IPS-11a (cell line): ENCODE measurements around the gene PLEKHG3.

ENCODE experiments used
- H3K4me3 ChIP-seq: one replicate; pipeline ENCODE4 v1.5.1; 2013; ENCODE audit warnings: low read depth, low read length, control low read depth

PLEKHG3 gene

GRCh38 chr14:64725879-64726584 is 21.8 kb downstream of the PLEKHG3 start:
- no peak overlapping the region for H3K4me3 ChIP-seq

- H3K4me3 ChIP-seq: no peak overlapping the region
Measured at GRCh38 chr14:64726585-64726890, 22.3 kb downstream of the PLEKHG3 start.

GRCh38 chr14:64727551-64728071 is 23.4 kb downstream of the PLEKHG3 start:
- H3K4me3 ChIP-seq: no peak overlapping the region

- no peak overlapping the region for H3K4me3 ChIP-seq
Measured at GRCh38 chr14:64728106-64728505, 23.9 kb downstream of the PLEKHG3 start.

GRCh38 chr14:64728856-64729255 is 24.6 kb downstream of the PLEKHG3 start:
- H3K4me3 ChIP-seq: no peak overlapping the region

GRCh38 chr14:64729386-64730060 is 25.3 kb downstream of the PLEKHG3 start:
- H3K4me3 ChIP-seq: no peak overlapping the region

GRCh38 chr14:64730061-64730440 is 25.8 kb downstream of the PLEKHG3 start:
- H3K4me3 ChIP-seq: no peak overlapping the region

- H3K4me3 ChIP-seq: no peak overlapping the region
Measured at GRCh38 chr14:64730681-64731080, 26.5 kb downstream of the PLEKHG3 start.

- H3K4me3 ChIP-seq: no peak overlapping the region
Measured at GRCh38 chr14:64731141-64731581, 26.9 kb downstream of the PLEKHG3 start.

GRCh38 chr14:64732066-64732465 is 27.8 kb downstream of the PLEKHG3 start:
- no peak overlapping the region for H3K4me3 ChIP-seq

- H3K4me3 ChIP-seq: no peak overlapping the region
Measured at GRCh38 chr14:64732536-64733120, 28.4 kb downstream of the PLEKHG3 start.

- no peak overlapping the region for H3K4me3 ChIP-seq
Measured at GRCh38 chr14:64733321-64733720, 29.1 kb downstream of the PLEKHG3 start.

GRCh38 chr14:64733899-64734298 is 29.7 kb downstream of the PLEKHG3 start:
- H3K4me3 ChIP-seq: no peak overlapping the region

GRCh38 chr14:64734990-64735389 is 30.8 kb downstream of the PLEKHG3 start:
- no peak overlapping the region for H3K4me3 ChIP-seq

- H3K4me3 ChIP-seq: no peak overlapping the region
Measured at GRCh38 chr14:64736271-64737169, 32.3 kb downstream of the PLEKHG3 start.

GRCh38 chr14:64737391-64738280 is 33.4 kb downstream of the PLEKHG3 start:
- H3K4me3 ChIP-seq: no peak overlapping the region

- H3K4me3 ChIP-seq: no peak overlapping the region
Measured at GRCh38 chr14:64738281-64738804, 34.1 kb downstream of the PLEKHG3 start.

- no peak overlapping the region for H3K4me3 ChIP-seq
Measured at GRCh38 chr14:64741200-64741599, 37.0 kb downstream of the PLEKHG3 start.

GRCh38 chr14:64741961-64742360 is 37.7 kb downstream of the PLEKHG3 start:
- H3K4me3 ChIP-seq: no peak overlapping the region

- H3K4me3 ChIP-seq: no peak overlapping the region
Measured at GRCh38 chr14:64743061-64743460, 38.8 kb downstream of the PLEKHG3 start.
